D721Med (cell line): ENCODE results near the gene TNRC6C.
"Not testable (repeated sequence)": the region's sequence is repeated elsewhere in the genome, so short reads cannot be mapped to it uniquely, and the experiment has no call there.

ENCODE experiments used
- DNase-seq: peaks from one replicate; pipeline ENCODE4 v3.0.0; 2011; ENCODE audit warnings: low spot score; ENCODE audit not compliant: insufficient read length
- FAIRE-seq: peaks from 2 replicates; lab custom pipeline; 2011; peaks lifted over from hg19 to GRCh38; lab: Jason Lieb, UNC
- CTCF ChIP-seq: IDR thresholded peaks from 2 replicates; pipeline ENCODE4 v1.5.1; 2012; ENCODE audit warnings: mild to moderate bottlenecking, control low read depth; ENCODE audit not compliant: insufficient read depth; ENCODE audit errors: missing control alignments

Gene TNRC6C

DNA sequence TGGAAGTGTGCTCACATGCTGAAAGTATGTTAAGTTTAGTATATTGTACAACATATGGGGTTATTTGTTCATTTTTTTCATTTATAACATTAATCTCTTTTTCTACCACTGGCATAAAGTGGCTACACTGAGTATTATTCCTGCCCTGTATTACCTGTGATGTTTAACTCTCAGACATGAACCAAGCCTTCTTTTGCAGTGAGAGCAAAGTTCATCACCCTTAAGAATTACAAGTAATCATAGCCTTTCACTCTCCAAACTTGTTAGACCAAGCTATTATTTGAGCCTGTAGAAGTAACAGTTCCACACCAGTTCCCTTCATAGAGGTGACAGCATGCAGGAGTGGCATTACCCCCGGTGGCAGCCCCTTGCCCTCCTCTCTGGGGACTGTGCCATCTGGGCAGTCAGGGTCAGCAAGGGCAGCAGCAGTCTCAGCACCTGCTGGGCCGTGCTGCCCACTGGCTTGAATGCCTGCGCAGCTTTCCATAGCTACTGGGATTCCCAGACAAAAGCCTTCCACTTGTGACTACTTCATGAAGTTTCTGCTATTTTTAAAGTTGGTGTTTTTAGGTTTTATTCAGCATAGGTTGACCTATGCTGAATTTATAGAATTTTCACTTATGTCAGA is 98.7 kb downstream of the TNRC6C start:
- DNase-seq = no peak
- no peak for TF ChIP-seq CTCF
- FAIRE-seq = no peak

DNA sequence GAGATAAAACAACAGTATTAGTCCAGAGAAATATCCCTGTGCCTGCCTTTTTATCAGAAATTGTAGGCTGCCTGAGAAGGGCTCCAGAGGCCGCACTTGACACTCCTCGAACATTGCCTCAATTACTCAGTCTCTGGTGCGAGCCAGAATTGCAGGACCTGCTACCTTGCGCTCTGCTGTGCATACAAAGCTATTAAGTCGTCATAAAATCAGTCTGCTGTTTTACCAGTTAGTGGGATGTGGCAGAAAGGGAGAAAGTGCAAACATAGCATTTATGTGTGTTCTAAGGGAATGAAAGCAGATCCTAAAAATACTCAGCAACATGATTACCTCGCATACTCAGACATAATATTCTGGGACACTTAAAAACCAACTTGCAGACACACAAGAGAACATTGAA is 99.5 kb downstream of the TNRC6C start:
- FAIRE-seq (no peak), DNase-seq (no peak)

GRCh38 chr17:78058581-78058980 is 100.1 kb downstream of the TNRC6C start:
- no peak for FAIRE-seq
- TF ChIP-seq CTCF = no peak
- no peak for DNase-seq

More for the DNA sequence above, 99.5 kb downstream of the TNRC6C start:
- TF ChIP-seq CTCF = no peak

DNA sequence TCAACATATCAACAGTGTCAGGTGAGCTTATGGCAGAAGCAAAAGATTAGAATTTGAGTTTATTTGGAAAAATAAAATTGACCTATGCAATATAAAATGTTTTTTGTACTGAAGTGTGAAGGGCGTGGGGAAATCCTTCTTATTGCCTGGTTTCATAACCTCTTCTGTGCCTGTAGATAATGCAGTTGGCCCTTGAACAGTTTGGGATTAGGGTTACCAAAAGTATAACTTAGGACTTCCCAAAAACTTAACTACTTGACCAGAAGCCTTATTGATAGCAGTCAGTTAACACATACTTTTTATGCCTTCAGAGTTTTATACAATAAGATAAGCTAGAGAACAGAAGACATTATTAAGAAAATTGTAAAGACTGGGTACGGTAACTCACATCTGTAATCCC is 104.1 kb downstream of the TNRC6C start:
- DNase-seq (no peak), FAIRE-seq (no peak)
- TF ChIP-seq CTCF = no peak

- no peak for TF ChIP-seq CTCF
- no peak for DNase-seq
- FAIRE-seq = no peak
These were observed 105.0 kb downstream of the TNRC6C start for GRCh38 chr17:78063489-78063888.

- FAIRE-seq (no peak), DNase-seq (no peak)
- TF ChIP-seq CTCF = no peak
These were observed 106.2 kb downstream of the TNRC6C start for GRCh38 chr17:78064708-78065107.

DNA sequence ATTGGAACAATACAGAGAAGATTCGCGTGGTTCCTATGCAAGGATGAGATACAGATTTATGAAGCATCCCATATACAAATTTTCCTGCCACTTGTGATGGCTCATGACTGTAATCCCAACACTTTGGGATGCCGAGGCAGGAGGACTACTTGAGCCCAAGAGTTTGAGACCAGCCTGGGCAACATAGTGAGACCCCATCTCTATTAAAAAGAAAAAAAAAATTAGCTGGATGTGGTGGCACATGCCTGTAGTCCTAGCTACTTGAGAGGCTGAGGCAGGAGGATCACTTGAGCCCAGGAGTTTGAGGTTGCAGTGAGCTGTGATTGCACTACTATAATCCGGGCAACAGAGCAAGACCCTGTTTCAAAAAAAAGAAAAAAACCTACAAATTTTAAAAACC is 108.5 kb downstream of the TNRC6C start:
- FAIRE-seq = not testable (repeated sequence)

GRCh38 chr17:78069695-78070094 is 111.2 kb downstream of the TNRC6C start:
- DNase-seq = no peak
- no peak for FAIRE-seq
- no peak for TF ChIP-seq CTCF

More for the DNA sequence above, 108.5 kb downstream of the TNRC6C start:
- DNase-seq = not testable (repeated sequence)
